ENCODE results near the gene TPT1. TPM values are rescaled to one million over a fixed set of nuclear protein-coding genes. Genes with fewer than 3 reads are reported as not detected.
"Not testable (repeated sequence)": the region's sequence is repeated elsewhere in the genome, so short reads cannot be mapped to it uniquely, and the experiment has no call there.

The TPT1 gene
- 1,000 to 10,000 TPM; 3,297 to 4,965 (median 3,717) TPM for total RNA-seq
- 1,000 to 10,000 TPM; 5,417 to 6,104 TPM for polyA plus RNA-seq
- long read RNA-seq, donor 1, full-length matches to known transcripts: 906 of 1,020 reads
- long read RNA-seq, donor 1, partial matches to known transcripts: 21 of 1,020 reads
- long read RNA-seq, donor 1, other reads (novel, unspliced or antisense): 93 of 1,020 reads
- long read RNA-seq, donor 2, full-length matches to known transcripts: 862 of 1,002 reads
- long read RNA-seq, donor 2, partial matches to known transcripts: 23 of 1,002 reads
- long read RNA-seq, donor 2, other reads (novel, unspliced or antisense): 117 of 1,002 reads
- long read RNA-seq, donor 3, full-length matches to known transcripts: 661 of 689 reads
- long read RNA-seq, donor 3, partial matches to known transcripts: 9 of 689 reads
- long read RNA-seq, donor 3, other reads (novel, unspliced or antisense): 19 of 689 reads

GRCh38 chr13:45341034-45341798 is at the start of gene TPT1:
Gene TPT1 (minus strand): TSS chr13:45341183. CDS start chr13:45341069, 114 bp downstream.
- peaks cover 16 to 52% (median 48%) of the 10 kb centered on the region in 9 donors for H3K4me1 ChIP-seq
- 0 to 1% methylated on average over 55 to 67 of the region's 67 CpGs for WGBS, 2 donors
- intact Hi-C loops (cut with DNase I): loop anchor here in 2 of 10 donors (1.0 to 10.0 kb wide), 3 partner anchors 32 to 124 kb away; partner anchors contain the start of gene COG3 (in 1 of the 2)
- H3K9me3 ChIP-seq: no peaks in the 10 kb centered on the region
- peak; percentile 91 to 97 (median 94) for ATAC-seq
- peak within 1 kb of the TSS; percentile 75 to 99 (median 95) for H3K4me3 ChIP-seq
- DNase-seq: peak; percentile 99
- H3K27ac ChIP-seq: peak within 1 kb of the TSS; percentile 100
- no peak for TF ChIP-seq CTCF (IDR thresholded peaks at IDR 0.05)
- peaks cover 0 to 64% (median 35%) of the 10 kb centered on the region in 9 donors for H3K36me3 ChIP-seq
- no peaks in the 10 kb centered on the region for H3K27me3 ChIP-seq

GRCh38 chr13:45390348-45390747 is 49.4 kb upstream of the TPT1 start:
- H3K4me3 ChIP-seq; intact Hi-C loops (cut with DNase I); DNase-seq; H3K27ac ChIP-seq; H3K27me3 ChIP-seq; H3K9me3 ChIP-seq: not testable (repeated sequence)
- Histone ChIP-seq H3K4me1 (peaks cover 0 to 50% (median 19%) of the 10 kb centered on the region in 9 donors), H3K36me3 (peaks cover 0 to 66% (median 7%) of the 10 kb centered on the region in 9 donors)
- ATAC-seq: peak in 5 of 8 donors; percentile 31 to 66 (median 53)
- WGBS, 2 donors: 69 to 84% methylated on average over 8 of the region's 9 CpGs

GRCh38 chr13:45388664-45389063 is 47.7 kb upstream of the TPT1 start:
- 85 to 89% methylated on average over 4 of the region's 4 CpGs for WGBS, 2 donors
- Histone ChIP-seq H3K27ac (peak overlapping the region in 3 of 10 donors; percentile 2 to 45 (median 30)), H3K36me3 (peaks cover 0 to 72% (median 13%) of the 10 kb centered on the region in 9 donors), H3K4me3 (no peak overlapping the region), H3K4me1 (peaks cover 0 to 39% (median 15%) of the 10 kb centered on the region in 9 donors), H3K9me3 (no peaks in the 10 kb centered on the region), H3K27me3 (no peaks in the 10 kb centered on the region)
- DNase-seq (no peak), ATAC-seq (no peak)
- TF ChIP-seq CTCF (IDR thresholded peaks at IDR 0.05): no peak
- intact Hi-C loops (cut with DNase I): no loop called here

GRCh38 chr13:45386892-45387575 is 46.1 kb upstream of the TPT1 start:
- intact Hi-C loops (cut with DNase I); ATAC-seq; H3K27me3 ChIP-seq; H3K9me3 ChIP-seq; H3K4me3 ChIP-seq; DNase-seq: not testable (repeated sequence)
- peaks cover 0 to 26% (median 10%) of the 10 kb centered on the region in 9 donors for H3K4me1 ChIP-seq
- 85 to 90% methylated on average over 17 of the region's 17 CpGs for WGBS, 2 donors
- H3K27ac ChIP-seq: peak overlapping the region in 1 of 10 donors; percentile 42
- H3K36me3 ChIP-seq: peaks cover 0 to 61% (median 13%) of the 10 kb centered on the region in 9 donors

All from heart right ventricle (tissue), 16 donors.